Left ventricle myocardium inferior (tissue), 1 donor: ENCODE results near the gene TMEM215. TPM values are rescaled to one million over a fixed set of nuclear protein-coding genes. Genes with fewer than 3 reads are reported as not detected.

ENCODE experiments used
- DNase-seq: peaks from one replicate; pipeline ENCODE4 v3.0.0-alpha.2; 2020
- H3K27ac ChIP-seq: fragments of 200-600 bp; replicated peaks from 2 replicates; pipeline ENCODE4 v1.8.0; 2021
- H3K27me3 ChIP-seq: fragments of 200-600 bp; 2 replicates; pipeline ENCODE4 v1.8.0; 2021; ENCODE audit warnings: low read depth
- H3K36me3 ChIP-seq: fragments of 200-600 bp; 2 replicates; pipeline ENCODE4 v1.8.0; 2021
- H3K4me1 ChIP-seq: fragments of 200-600 bp; 2 replicates; pipeline ENCODE4 v1.8.0; 2021
- H3K4me3 ChIP-seq: fragments of 200-600 bp; 2 replicates; pipeline ENCODE4 v1.8.0; 2021; ENCODE audit warnings: mild to moderate bottlenecking, moderate library complexity
- H3K9me3 ChIP-seq: fragments of 200-600 bp; replicated peaks from 2 replicates; pipeline ENCODE4 v1.8.0; 2021
- intact Hi-C: fragments of 100-400 bp; cut with micrococcal nuclease; formaldehyde crosslinking; loops from one replicate; pipeline ENCODE4 v1.11.0; 2022
- total RNA-seq: library from RNA; stranded (reverse); fragmentation: NEBNext Ultra II Directional; extraction: Animal tissue kit (Norgen Biotek cat#: 25700); gene quantifications from one replicate; pipeline ENCODE4 v1.2.1, GENCODE V29; 2021
- TF ChIP-seq, protein P1 (sequence below): fragments of 200-600 bp; IDR thresholded peaks from 2 replicates; pipeline ENCODE4 v1.8.0; 2021; ENCODE audit warnings: antibody characterized with exemption, mild to moderate bottlenecking, borderline replicate concordance
- donor health status: DM: no; HTN: yes; CAD: no; lungs with severe emphysema.

TMEM215 gene
- total RNA-seq, 1 donor from 2014 or later, result not detected

DNA sequence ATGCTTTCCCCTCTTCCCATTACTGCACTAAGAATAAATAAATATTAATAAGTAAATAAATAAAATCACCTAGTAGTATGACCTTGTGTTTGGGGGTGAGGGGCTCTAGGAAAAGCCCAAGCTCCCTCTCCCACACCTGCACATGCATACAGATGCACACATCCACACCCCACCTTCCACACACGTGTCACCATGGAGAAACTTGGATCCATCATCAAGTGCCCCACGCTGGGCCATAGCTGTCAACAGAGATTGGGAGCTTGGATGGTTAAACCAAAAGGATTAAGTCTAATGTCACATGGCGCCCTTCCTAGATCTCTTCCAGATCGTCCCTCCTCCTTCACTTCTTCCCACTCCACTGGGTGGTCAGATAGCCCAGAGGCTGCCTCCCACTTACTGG lies 37.0 kb downstream of the TMEM215 start:
- H3K27ac ChIP-seq, result no peak overlapping the region
- TF ChIP-seq, protein P1, sequence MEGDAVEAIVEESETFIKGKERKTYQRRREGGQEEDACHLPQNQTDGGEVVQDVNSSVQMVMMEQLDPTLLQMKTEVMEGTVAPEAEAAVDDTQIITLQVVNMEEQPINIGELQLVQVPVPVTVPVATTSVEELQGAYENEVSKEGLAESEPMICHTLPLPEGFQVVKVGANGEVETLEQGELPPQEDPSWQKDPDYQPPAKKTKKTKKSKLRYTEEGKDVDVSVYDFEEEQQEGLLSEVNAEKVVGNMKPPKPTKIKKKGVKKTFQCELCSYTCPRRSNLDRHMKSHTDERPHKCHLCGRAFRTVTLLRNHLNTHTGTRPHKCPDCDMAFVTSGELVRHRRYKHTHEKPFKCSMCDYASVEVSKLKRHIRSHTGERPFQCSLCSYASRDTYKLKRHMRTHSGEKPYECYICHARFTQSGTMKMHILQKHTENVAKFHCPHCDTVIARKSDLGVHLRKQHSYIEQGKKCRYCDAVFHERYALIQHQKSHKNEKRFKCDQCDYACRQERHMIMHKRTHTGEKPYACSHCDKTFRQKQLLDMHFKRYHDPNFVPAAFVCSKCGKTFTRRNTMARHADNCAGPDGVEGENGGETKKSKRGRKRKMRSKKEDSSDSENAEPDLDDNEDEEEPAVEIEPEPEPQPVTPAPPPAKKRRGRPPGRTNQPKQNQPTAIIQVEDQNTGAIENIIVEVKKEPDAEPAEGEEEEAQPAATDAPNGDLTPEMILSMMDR, result no peak
- no peaks in the 10 kb centered on the region for H3K4me1 ChIP-seq
- H3K27me3 ChIP-seq, result peaks cover 31% of the 10 kb centered on the region
- no peaks in the 10 kb centered on the region for H3K9me3 ChIP-seq
- intact Hi-C loops, result no loop called here
- DNase-seq, result no peak
- no peaks in the 10 kb centered on the region for H3K36me3 ChIP-seq
- no peak overlapping the region for H3K4me3 ChIP-seq

DNA sequence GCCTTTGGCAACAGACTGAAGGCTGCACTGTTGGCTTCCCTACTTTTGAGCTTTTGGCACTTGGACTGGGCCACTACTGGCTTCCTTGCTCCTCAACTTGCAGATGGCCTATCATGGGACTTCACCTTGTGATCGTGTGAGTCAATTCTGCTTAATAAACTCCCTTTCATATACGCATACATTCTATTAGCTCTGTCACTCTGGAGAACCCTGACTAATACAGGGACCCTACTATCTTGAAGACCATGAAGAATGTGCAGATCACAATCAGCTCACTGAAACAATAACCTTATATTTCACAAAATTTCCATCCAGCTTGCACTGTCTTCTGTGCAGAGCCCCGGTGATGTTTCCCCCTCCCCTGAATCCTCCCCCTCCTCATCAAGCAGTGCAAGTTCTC lies 39.8 kb downstream of the TMEM215 start:
- no peak overlapping the region for H3K4me3 ChIP-seq
- no peaks in the 10 kb centered on the region for H3K36me3 ChIP-seq
- intact Hi-C loops, result no loop called here
- H3K27me3 ChIP-seq, result peaks cover 25% of the 10 kb centered on the region
- H3K9me3 ChIP-seq, result no peaks in the 10 kb centered on the region
- TF ChIP-seq, protein P1, result no peak
- DNase-seq, result no peak
- no peak overlapping the region for H3K27ac ChIP-seq
- H3K4me1 ChIP-seq, result no peaks in the 10 kb centered on the region

DNA sequence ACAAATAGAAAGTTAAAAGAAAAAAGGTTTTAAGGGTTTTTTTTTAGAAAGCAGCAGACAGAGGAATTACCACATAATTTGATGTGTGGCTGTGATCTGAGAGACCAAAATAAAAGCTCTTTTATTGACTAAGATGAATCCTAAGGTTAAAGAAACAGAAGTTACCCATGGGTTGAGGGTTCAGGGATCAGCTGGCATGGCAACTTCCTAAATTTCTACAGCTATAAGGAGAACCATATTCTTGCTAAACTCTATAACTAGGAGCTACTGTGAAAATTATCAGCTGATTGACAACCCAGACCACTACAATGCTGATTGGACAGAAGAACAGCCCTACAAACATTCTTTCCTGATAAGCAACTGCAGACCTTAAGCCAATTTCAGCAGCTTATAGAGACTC lies 40.2 kb downstream of the TMEM215 start:
- intact Hi-C loops, result no loop called here
- TF ChIP-seq, protein P1, result no peak
- H3K9me3 ChIP-seq, result no peaks in the 10 kb centered on the region
- H3K27me3 ChIP-seq, result peaks cover 21% of the 10 kb centered on the region
- H3K27ac ChIP-seq, result no peak overlapping the region
- H3K4me3 ChIP-seq, result no peak overlapping the region
- H3K36me3 ChIP-seq, result no peaks in the 10 kb centered on the region
- no peak for DNase-seq
- H3K4me1 ChIP-seq, result no peaks in the 10 kb centered on the region

DNA sequence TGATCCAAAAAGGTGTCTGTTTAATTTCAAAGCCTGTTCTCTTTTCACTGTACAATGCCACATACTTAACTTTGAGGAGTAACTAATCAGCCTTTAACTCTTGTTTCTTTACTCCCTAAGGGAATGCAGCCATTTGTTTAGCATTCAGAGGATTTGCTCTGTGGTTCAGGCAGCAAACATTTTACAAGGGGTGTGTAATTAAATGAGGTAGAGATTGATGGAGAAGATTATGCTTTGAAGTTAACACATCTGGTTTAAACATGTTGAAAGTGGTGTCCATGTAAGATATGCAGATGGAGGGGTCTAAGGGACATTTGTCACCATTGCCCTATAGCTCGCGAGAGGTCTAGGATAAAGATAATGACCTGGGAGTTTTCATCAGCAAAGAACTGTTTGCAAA lies 41.9 kb downstream of the TMEM215 start:
- no peak for DNase-seq
- peaks cover 26% of the 10 kb centered on the region for H3K27me3 ChIP-seq
- intact Hi-C loops, result no loop called here
- TF ChIP-seq, protein P1, result no peak
- H3K4me1 ChIP-seq, result no peaks in the 10 kb centered on the region
- no peaks in the 10 kb centered on the region for H3K9me3 ChIP-seq
- no peak overlapping the region for H3K27ac ChIP-seq
- no peaks in the 10 kb centered on the region for H3K36me3 ChIP-seq
- H3K4me3 ChIP-seq, result no peak overlapping the region

DNA sequence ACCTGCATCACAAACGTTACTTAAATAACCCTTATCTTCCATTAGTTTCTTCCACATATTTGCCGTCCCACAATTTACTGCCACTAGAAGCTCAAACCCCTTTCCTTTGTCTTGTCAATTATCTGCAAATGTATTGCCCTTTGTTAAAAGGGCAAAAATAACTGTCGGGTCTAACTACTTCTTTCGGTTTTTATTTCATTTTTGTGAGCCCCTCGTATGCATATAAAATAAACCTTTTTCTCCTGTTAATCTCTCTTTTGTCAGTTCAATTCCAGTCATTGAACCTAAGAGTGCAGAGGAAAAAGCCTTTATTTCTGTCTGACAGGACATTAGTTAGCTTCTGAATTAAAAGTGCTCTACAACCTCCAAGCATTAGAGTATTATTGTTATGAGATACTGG lies 45.5 kb downstream of the TMEM215 start:
- intact Hi-C loops, result no loop called here
- TF ChIP-seq, protein P1, result no peak
- no peaks in the 10 kb centered on the region for H3K9me3 ChIP-seq

DNA sequence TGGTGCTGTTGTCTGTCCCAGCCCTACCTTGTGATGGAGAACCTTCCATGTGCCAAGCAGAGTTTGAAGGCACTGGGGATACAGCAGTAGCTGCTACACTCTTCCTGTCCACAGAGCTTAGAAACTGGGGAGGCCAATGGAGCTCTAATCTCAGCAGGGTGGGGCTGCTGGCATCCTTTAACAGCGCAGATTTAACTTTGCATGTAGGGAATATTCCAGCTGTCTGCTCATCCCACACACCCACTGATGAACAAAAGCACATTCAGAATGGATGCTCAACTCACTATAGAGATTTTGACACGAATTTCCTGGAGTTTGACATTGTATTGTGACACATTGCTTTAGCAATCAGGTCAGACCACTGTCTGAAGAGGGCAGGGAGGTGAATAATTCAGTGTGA lies 49.0 kb downstream of the TMEM215 start:
- Histone ChIP-seq H3K27me3 (peaks cover 8% of the 10 kb centered on the region), H3K4me1 (no peaks in the 10 kb centered on the region), H3K36me3 (no peaks in the 10 kb centered on the region), H3K9me3 (no peaks in the 10 kb centered on the region), H3K4me3 (no peak overlapping the region), H3K27ac (no peak overlapping the region)
- TF ChIP-seq, protein P1, result no peak
- DNase-seq, result no peak
- intact Hi-C loops, result no loop called here

More for the DNA sequence above, 45.5 kb downstream of the TMEM215 start:
- Histone ChIP-seq H3K4me3 (no peak overlapping the region), H3K4me1 (no peaks in the 10 kb centered on the region), H3K27ac (no peak overlapping the region), H3K36me3 (no peaks in the 10 kb centered on the region), H3K27me3 (peaks cover 20% of the 10 kb centered on the region)
- DNase-seq, result no peak
